Left forelimb (tissue), 1 donor: ENCODE results near the gene CGGBP1.
"Not testable (repeated sequence)": the region's sequence is repeated elsewhere in the genome, so short reads cannot be mapped to it uniquely, and the experiment has no call there.

Experiments
- DNase-seq: peaks from one replicate; pipeline ENCODE4 v3.0.0-alpha.2; 2018; ENCODE audit warnings: low spot score

The CGGBP1 gene

GRCh38 chr3:88034491-88035275, 24.1 kb downstream of the CGGBP1 start:
- no peak for DNase-seq

GRCh38 chr3:88033808-88034207, 25.0 kb downstream of the CGGBP1 start:
- no peak for DNase-seq

GRCh38 chr3:88033079-88033478, 25.7 kb downstream of the CGGBP1 start:
- DNase-seq, result no peak

GRCh38 chr3:88032245-88032644, 26.6 kb downstream of the CGGBP1 start:
- DNase-seq, result no peak

GRCh38 chr3:88031642-88032077, 27.1 kb downstream of the CGGBP1 start:
- DNase-seq, result no peak

GRCh38 chr3:88030210-88030609, 28.6 kb downstream of the CGGBP1 start:
- no peak for DNase-seq

- no peak for DNase-seq
Observed at GRCh38 chr3:88028876-88029275, 29.9 kb downstream of the CGGBP1 start.

GRCh38 chr3:88025001-88025552, 33.7 kb downstream of the CGGBP1 start:
- DNase-seq, result no peak

GRCh38 chr3:88019024-88019423, 39.8 kb downstream of the CGGBP1 start:
- no peak for DNase-seq

GRCh38 chr3:88015656-88016055, 43.1 kb downstream of the CGGBP1 start:
- DNase-seq, result not testable (repeated sequence)

GRCh38 chr3:88013592-88013991, 45.2 kb downstream of the CGGBP1 start:
- DNase-seq, result no peak

- no peak for DNase-seq
Observed at GRCh38 chr3:88010810-88011209, 48.0 kb downstream of the CGGBP1 start.

GRCh38 chr3:88009066-88009465, 49.7 kb downstream of the CGGBP1 start:
- DNase-seq, result no peak

- no peak for DNase-seq
Observed at GRCh38 chr3:88005066-88005465, 53.7 kb downstream of the CGGBP1 start.

- DNase-seq, result no peak
Observed at GRCh38 chr3:88003115-88003755, 55.6 kb downstream of the CGGBP1 start.

GRCh38 chr3:88002448-88002847, 56.4 kb downstream of the CGGBP1 start:
- no peak for DNase-seq
